Fibroblast of lung (primary cell): Measurements from ENCODE around the gene ZNF148.

Source experiments
- EZH2 ChIP-seq: IDR thresholded peaks from 2 replicates; pipeline ENCODE4 v1.5.1; 2012; ENCODE audit warnings: low read length, control low read depth, mild to moderate bottlenecking; ENCODE audit errors: missing control alignments
- TF ChIP-seq, protein P1 (sequence below), 2 donors: IDR thresholded peaks in 1 of 2; conservative IDR thresholded peaks in 1 of 2; 1 replicate in 1 of 2; 2 replicates in 1 of 2; pipeline ENCODE4 v1.5.1; 2011 to 2012; ENCODE audit warnings: low read length in 2 of 2, control low read depth in 1 of 2, inconsistent platforms in 1 of 2, low read depth in 1 of 2, mild to moderate bottlenecking in 1 of 2

DNA sequence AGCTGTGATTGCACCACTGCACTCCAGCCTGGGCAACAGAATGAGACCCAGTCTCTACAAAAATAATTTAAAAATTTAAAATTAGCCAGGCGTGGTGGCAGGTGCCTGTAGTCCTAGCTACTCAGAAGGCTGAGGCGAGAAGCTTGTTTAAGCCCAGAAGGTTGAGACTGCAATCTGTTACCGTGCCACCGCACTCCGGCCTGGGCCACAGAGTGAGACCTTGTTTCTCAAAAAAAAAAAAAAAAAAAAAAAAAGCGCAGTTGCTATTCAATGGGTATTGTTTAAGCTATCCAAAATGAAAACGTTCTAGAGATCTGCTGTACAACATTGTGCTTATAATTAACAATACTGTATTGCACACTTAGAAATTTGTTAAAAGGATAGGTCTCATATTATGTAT, 24.0 kb downstream of the ZNF148 start:
- TF ChIP-seq, protein P1, sequence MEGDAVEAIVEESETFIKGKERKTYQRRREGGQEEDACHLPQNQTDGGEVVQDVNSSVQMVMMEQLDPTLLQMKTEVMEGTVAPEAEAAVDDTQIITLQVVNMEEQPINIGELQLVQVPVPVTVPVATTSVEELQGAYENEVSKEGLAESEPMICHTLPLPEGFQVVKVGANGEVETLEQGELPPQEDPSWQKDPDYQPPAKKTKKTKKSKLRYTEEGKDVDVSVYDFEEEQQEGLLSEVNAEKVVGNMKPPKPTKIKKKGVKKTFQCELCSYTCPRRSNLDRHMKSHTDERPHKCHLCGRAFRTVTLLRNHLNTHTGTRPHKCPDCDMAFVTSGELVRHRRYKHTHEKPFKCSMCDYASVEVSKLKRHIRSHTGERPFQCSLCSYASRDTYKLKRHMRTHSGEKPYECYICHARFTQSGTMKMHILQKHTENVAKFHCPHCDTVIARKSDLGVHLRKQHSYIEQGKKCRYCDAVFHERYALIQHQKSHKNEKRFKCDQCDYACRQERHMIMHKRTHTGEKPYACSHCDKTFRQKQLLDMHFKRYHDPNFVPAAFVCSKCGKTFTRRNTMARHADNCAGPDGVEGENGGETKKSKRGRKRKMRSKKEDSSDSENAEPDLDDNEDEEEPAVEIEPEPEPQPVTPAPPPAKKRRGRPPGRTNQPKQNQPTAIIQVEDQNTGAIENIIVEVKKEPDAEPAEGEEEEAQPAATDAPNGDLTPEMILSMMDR (conservative IDR thresholded peaks at IDR 0.05 in 1 of 2, IDR thresholded peaks at IDR 0.05 in 1 of 2; ENCODE audit: low read depth in 1 of 2, low read length in 2 of 2), result no peak
- no peak for TF ChIP-seq EZH2
